ENCODE data around the gene C1orf21.

The C1orf21 gene

DNA sequence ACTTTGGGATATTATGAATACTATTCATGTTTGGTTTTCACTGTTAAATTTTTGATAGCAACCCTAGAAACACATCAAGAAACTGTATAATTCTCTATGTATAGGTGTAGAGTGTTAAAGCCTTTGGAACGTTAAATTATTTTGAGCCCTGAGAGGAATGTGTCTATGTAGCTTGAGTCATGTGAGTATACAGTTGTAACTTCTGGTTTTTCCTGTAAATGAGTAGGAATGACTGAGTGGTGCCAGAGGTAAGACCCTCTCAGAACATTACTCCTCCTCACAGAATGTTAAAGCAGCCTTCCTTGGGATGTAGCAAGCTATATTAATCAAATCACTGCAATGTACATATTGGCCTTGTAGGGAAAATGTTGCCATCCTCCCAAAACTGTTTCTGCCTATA is 69.0 kb downstream of the C1orf21 start:
- DNase-seq (ENCODE audit: low read depth) = no peak

DNA sequence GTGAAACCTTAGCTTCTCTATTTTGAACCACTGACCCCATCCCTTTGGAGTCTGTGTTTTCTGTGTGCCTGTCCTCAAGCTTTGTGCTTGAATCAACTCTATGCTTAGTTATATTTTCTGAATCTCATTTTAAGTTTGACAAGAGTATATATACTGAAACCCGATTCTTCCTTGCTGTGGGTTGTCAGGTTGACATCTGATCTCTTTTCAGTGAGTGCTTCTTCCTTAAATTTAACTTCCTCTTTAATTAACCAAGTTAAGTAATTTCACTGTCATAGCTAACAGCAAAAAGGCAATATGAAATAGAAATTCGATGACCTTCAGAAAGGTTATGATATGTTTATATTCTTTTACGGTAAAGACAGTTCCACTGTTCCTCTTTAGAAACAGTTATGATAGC is 69.4 kb downstream of the C1orf21 start:
- no peak for DNase-seq (ENCODE audit: low read depth)

DNA sequence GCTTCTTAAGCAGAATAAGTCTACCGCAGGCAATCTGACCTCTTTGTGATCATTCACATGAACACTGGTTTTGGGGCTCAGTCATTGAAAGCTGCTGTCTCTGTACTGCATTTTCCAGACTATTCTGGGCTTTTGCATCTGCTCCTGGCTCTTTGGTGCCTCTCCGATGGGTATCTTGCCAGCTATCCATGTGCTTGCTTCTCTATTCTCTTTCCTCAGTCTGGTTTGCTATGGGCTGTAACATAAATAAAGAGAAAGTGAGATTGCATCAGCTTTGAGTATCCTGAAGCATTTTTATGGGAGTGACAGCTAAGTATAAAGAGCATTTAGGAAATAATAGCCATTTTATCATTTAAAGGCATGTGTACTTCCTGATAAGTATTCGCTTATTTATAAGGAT is 70.7 kb downstream of the C1orf21 start:
- DNase-seq (ENCODE audit: low read depth) = no peak

DNA sequence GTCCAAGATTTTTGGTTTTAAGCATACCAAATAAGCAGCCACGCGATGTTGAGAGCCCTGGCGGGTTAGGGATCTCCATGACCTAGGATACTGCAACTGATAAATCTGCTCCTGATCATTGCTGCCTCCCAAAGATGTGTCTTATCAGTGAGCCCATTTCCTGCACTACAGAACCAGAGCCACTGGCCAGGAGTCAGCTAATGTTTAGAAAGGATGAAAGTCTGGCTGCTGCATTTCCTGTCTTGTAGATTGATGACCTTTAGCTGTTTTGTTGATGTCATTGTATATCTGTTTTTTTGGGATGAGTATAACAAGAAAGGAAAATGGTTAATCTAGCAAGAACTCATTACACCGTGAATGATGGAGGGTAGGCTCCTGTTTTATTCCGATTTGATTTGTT is 74.5 kb downstream of the C1orf21 start:
- DNase-seq (ENCODE audit: low read depth) = no peak

DNA sequence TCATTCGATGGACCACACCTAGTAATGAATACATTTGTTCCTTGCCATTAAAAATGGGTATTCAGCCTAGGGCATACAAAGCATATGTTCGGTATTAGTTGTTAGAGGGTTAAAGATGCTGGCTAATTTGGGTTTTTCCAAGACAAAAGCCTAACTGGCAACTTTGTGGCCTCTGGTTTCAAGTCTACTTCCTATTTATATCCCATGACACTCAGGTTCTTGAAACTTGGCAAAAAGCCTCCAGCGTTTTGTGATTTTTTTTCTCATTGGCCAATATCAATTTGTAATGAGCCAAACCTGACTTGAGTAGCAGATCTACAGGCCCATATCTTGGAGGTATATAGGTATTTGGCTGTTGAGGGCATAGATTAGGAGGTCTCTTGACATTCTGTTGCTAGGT is 75.3 kb downstream of the C1orf21 start:
- no peak for DNase-seq (ENCODE audit: low read depth)

DNA sequence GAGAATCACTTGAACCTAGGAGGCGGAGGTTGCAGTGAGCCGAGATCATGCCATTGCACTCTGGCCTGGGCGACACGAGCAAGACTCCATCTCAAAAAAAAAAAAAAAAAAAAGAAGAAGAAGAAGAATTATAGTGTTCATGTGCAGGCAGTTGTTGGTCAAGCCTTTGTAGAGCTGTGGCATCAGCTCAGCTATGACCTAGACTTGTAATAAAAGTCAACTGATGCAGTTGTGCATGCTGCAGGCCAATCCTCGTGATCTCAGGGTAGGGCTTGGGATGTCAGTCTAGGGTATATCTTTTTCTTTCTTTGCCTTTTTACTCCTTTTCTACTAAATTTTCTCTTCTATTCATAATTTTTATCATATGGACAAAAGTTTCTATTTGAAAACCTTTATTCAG is 76.2 kb downstream of the C1orf21 start:
- no peak for DNase-seq (ENCODE audit: low read depth)

DNA sequence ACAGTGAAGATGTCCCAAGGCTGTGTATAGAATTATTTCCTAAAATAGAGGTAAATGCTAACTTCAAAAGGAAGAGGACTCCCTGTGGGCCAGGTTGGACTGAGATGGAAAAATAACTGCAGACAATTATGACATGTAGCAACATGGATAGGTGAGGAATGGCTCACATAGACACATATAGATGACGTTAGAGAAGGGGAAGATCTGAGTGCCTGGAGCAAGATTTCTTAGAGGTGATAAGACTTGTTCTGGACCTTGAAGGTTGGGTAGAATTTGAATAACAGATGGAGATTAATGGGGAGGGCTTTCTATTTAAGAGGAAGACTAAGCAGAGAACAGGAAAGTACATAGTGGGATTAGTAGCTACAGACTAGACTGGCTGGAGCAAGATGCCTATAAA is 76.9 kb downstream of the C1orf21 start:
- no peak for DNase-seq (ENCODE audit: low read depth)

DNA sequence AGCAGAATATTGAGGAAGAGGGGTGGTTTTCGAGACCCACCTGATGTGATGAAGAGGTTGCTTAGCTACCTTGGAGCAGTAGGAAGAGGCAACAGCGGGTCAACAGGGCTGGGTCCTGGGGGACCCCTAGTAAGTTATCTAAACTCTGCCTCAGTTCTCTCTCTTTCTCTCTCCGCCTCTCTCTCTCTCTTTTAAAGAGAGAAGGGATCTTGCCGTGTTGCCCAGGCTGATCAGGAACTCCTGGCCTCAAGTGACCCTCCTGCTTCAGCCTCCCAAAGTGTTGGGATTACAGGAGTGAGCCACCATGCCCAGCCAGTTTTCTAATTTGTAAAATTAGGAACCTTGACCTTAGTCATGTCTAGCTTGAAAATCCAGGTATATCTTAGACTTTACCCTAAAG is 77.9 kb downstream of the C1orf21 start:
- DNase-seq (ENCODE audit: low read depth) = no peak

DNA sequence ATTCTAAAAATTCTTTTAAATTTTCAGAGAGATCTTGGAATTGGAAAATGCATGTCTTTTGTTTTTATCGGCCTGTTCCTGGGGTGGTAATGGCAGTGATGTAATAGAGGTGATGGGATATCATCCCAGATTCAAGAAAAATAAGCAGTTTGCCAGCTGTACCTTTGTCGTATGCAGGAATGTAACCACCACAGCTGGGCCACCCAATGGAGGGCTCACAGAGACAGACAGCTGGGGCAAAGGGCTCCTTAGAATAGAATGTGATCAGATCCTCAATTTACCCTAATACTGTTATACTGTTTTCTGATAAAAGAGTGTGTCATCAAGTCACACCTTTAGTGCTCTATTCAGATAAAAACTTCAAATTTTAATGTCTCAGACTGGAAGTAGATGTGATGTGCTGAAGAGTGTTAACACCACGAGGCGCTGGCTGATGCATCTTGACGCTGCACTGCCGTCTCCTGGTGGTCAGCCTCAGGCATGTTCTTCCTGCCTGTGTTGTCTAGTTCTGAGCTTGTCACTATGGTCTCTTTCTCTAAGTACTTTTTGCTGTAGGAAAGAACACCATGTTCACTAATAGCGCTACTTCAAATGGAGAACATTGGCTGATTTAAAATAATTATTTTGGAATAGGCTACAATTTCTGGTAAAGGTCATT is 78.8 kb downstream of the C1orf21 start:
- DNase-seq (ENCODE audit: low read depth) = no peak

DNA sequence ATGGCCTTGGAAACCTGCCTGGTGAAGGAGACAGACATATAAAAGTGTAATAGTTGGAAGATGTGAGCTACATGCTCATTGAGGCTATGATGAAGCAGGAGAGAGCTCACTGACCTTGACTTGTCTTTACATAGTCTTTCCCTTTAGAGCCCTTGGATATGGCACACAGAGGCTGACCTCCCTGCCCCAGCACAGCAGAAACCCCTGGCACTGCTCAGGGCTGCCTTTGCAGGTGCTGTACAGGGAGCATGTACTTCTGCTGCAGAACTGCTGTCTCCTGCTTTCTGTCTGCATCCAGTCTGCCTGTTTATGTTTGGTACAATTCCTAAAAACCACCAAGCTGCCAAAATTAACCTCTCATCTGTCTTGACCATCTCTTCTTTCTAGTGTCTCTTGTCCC is 80.5 kb downstream of the C1orf21 start:
- no peak for DNase-seq (ENCODE audit: low read depth)

DNA sequence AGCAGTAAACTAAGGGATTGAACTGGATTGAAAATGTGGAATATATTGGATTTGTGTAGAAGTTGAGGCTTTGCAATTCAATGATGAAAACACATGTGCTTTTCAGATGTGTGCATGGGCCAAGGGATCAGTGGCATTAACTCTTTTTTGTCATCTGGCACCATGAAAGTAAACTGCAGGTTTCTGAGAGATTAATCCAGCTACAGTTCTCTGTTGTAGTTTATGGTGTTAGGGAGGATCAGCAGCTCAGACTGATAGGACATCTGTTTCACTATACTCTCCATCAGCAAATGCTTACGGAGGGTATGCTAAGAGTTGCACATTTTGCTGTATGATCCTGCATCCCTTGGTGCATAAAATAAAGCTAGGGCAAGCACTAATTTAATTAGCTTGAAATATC is 82.6 kb downstream of the C1orf21 start:
- DNase-seq (ENCODE audit: low read depth) = no peak

DNA sequence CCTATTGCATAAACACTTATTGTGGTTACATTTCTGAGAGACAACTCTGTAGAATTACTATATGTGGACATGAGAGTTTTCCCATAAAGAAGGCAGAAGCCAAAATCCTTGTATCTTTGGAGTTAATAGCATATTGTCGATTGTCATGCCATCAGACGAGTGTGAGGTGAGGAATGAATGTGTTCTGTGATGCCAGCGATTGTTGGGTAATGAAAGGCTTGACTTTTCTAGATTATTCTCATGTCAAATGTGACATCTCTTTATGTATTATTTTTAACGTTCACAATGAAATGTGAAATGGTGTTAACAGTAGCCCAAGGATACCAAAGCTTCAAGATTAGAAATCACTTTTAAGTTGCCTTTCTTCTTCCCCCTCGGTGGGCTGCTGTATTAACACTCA is 84.9 kb downstream of the C1orf21 start:
- DNase-seq (ENCODE audit: low read depth) = no peak

DNA sequence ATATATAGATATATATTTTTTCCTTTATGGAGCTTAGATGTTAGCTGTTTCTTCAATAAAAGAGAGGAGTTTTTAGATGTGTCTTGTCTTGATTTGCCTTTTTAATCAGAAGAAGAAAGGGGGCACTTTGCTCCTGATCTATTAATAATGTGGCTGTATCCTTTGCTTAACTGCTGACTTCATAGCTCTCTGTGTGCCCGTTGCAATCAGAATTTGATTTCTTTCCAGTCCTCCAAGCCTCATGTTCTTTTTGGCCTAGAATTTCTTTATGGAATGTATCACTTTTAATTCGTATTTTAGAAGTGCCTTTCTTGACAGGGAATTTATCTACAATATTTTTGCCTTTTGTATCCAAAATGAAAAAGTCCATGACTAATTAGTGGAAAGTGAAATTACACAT is 85.3 kb downstream of the C1orf21 start:
- DNase-seq (ENCODE audit: low read depth) = no peak

DNA sequence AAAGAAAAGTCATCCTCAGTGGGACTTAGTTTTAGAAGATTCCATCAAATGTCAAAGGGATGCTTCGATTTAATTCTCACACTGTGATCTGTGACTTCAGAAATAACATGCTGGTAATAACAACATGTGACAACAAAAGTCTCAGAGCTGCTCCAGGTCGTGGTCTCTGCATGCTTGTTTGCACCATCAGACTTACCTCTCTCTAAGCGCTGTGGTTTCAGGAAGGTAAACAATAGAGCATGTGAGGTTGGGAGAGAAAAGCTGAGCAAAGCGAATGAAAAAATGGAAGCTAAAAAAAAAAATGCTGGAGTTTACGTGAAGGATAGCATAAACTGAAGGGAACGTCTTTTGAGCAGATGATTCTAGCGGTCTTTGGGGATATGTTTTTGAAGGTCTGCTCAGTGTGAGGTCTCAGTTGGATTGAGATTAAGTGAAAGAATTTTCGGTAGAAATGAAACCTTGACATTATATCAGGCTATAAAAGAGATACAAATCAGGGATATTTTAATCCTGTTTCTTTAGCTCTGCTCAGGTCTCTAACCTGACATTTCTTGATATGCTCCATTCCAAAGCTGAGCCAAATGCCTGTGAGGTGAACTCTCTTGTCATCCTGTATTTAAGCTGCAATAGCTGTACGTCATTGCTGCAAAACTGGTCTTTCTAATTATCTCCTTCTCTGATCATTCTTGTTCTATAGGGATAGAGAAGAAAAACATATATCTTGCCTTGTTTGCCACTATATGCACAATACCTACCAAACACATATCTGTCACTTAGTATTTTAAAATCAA is 86.5 kb downstream of the C1orf21 start:
- no peak for DNase-seq (ENCODE audit: low read depth)

DNA sequence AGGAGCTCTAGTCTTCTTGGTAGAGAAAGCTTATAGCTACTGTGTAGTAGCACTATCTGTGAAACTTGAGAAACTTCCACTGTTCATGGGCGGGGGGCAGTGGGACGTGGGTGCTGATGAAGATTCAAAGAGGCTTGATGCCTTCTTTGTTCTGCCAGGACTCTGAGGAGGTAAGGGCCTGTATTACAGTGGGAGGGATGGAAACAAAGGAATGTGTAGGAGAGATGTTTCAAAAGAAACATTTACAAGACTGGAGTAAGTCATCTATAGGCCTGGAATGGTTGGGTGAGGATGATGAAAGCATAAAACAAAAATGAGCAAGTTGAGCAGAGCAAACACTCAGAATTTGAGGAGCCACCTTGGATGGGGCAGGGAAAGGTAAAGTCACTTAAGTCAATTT is 89.4 kb downstream of the C1orf21 start:
- no peak for DNase-seq (ENCODE audit: low read depth)

DNA sequence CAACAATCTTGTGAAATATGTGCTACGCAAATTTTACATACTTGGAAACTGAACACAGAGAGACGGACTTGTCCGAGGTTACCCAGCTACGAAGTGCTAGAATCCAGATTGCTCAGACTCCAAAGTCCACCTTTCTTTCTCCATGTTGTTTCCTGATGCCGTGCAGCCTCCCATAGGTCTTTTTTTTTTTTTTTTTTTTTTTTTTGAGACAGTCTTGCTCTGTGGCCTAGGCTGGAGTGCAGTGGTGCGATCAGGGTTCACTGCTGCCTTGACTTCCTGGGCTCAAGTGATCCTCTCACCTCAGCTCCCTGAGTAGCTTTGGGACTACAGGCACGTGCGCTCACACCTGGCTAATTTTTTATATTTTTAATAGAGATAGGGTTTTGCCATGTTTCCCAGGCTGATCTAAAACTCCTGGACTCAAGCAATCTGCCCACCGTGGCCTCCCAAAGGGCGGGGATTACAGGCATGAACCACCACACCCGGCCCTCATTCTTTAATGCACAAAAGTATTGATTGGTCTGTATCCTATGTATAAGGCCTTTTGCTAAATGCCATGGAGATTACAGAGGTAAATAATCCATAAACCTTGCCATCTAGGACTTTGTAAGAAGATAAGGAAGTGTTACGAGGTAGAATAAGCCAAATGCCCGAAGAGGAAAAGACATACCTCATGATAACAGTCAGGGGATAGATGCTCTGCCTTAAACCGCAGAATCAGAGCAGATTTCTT is 92.8 kb downstream of the C1orf21 start:
- no peak for DNase-seq (ENCODE audit: low read depth)

DNA sequence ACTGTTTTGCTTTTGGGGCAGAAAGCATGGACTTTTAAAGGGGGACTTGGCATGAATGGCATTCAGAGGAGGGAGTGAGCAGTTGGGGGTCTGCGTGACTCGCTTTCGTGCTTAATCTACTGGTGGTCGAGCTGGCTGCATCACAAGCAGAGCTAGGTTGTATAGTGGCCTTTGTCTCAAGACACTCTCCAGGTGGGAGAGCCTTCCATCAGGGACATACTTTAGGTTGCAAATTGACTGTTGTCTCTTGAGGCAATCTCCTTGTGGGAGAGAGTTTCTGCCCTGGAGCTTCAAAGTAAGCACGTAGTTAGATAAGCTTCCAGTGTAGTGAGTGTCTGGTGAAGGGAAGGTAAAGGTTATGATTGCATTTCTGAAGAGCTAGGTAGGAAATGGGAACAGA is 93.9 kb downstream of the C1orf21 start:
- DNase-seq (ENCODE audit: low read depth) = no peak

DNA sequence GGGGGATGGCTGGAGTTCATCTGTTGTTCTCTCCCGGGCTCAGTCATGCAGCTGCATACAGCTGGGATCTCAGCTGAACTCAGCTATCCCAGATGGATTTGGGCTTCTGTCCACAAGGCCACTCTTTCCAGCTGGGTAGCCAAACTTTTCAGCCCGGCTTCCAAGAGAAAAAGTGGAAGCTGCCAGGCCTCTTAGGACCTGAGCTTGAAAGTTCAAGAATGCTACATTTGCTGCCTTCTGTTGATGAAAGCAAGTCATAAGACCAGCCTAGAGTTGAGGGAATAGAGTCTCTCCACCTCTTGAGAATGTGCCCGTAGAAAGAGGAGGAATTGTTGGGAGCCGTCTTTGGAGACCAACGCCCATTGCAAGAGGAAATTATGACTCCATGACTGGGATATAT is 95.3 kb downstream of the C1orf21 start:
- no peak for DNase-seq (ENCODE audit: low read depth)

DNA sequence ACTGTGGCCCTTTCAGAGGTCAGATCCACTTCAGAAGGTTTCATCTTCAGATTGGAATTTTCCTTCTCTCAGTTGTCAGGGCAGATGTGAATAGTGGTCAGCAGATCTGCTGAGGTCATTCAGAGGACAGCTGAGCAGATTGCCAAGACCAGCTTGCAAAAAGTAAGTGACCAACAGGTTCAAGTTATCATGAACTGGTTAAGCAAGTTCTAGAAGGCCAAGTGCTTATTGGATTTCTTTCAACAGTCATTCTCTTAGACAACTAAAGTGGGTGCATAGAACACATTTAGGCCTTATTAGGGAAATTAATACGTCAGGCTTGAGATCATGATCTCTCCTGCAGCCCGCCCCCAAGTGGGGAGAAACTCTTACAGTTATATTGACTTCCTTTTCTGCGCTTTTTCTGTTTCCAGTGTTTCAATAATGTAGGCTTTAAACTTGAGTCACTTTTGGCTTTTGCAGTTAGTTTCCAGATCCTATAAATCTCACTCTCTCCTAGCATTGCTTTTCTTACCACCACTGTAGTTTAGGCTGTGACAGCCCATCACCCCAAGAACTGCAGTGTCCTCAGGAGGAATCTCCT is 96.4 kb downstream of the C1orf21 start:
- no peak for DNase-seq (ENCODE audit: low read depth)

DNA sequence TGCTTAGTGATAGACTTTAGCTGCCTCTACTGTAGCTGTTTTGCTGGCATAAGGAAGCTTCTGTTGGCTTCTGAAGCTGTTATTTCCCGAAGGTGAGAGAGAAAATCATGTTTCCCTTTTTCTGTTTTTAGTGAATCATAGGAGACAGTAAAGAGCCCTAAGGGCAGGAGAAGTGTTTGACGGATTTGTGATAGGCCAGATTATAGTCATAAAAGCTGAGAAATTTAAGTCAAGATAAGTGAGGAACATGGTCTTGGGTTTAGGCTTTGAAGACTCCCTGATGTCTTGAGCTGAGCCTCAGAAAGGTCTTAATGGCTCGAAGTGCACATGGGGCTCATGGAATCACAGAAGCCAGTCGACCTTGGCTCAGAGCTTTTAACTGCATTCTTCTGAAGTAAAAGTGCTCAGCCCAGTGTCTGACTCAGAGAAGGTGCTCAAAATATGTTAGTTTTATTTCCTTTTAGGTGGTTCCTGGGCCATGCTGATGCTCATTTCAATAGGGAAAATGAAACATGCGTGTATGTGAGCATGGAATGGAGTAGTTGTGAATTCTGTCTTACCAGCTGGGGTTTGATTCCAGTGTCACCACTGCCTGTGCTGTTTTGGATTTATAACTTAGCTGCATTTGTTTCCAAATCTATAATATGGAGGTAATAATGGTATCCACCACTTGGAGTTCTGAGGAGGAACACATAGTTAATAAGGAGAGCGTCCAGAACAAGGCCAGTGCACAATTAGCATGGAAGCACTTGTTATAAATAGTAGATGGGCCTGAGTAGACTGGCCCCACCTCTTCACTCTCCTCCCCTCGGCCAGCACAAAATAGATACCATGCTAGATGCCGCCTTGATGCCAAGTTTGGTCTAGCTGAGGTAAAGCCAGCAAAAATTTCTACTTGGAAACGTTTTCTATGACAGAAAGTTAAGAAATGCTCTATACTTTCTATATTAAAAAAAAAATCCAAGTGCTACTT is 99.2 kb downstream of the C1orf21 start:
- no peak for DNase-seq (ENCODE audit: low read depth)

DNA sequence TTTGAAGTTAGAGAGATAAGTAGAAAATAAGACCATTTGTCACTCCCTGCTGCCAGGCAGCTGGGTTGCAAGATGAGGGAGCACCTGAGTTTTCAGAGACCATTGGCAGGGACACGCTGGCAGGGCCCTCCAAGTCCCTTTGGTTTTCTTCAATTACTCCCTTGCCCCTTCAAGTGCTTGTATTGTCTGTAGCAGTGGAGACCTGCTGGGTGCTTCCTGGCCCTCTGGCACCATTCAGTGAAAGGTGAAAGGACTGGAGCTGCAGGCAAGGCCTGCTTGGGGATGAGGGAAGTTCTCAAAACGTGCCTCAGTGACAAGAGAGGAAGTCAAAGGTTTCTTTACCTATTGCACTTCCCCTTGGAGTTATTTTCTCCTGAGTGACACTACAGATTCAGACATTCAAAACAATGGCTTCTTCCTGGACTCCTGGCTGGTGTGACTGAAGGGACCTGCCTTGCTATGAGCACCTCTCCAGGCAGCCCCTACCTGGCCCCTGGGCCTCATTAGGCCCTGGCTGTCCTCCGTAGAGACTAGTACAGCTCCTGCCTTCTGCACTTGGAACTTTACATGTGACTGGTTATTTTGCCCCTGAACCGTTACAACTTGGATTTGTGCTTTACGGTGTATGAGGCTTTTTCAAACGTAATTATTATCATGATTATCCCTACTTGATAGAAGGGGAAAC is 100.1 kb downstream of the C1orf21 start:
- no peak for DNase-seq (ENCODE audit: low read depth)
